G401.6 (cell line): ENCODE results near the gene NPR3.

Experiments used
- FAIRE-seq: peaks from 2 replicates; lab custom pipeline; 2012; peaks lifted over from hg19 to GRCh38; lab: Jason Lieb, UNC

NPR3 gene

GRCh38 chr5:32712481-32713360 is 1.6 kb downstream of the NPR3 start:
- FAIRE-seq, result no peak

GRCh38 chr5:32713361-32713769 is 2.2 kb downstream of the NPR3 start:
- FAIRE-seq, result no peak

- FAIRE-seq, result no peak
These were observed 2.8 kb downstream of the NPR3 start for GRCh38 chr5:32713770-32714381.

- FAIRE-seq, result no peak
These were observed 3.7 kb downstream of the NPR3 start for GRCh38 chr5:32714836-32715235.

GRCh38 chr5:32720300-32720699 is 9.2 kb downstream of the NPR3 start:
- no peak for FAIRE-seq

- FAIRE-seq, result no peak
These were observed 10.5 kb downstream of the NPR3 start for GRCh38 chr5:32721626-32722025.

GRCh38 chr5:32722957-32723356 is 11.8 kb downstream of the NPR3 start:
- no peak for FAIRE-seq

GRCh38 chr5:32724526-32724925 is 13.4 kb downstream of the NPR3 start:
- FAIRE-seq, result no peak

- no peak for FAIRE-seq
These were observed 15.0 kb downstream of the NPR3 start for GRCh38 chr5:32726086-32726557.

GRCh38 chr5:32729651-32730050 is 18.5 kb downstream of the NPR3 start:
- no peak for FAIRE-seq

GRCh38 chr5:32733590-32734340 is 22.6 kb downstream of the NPR3 start:
- FAIRE-seq, result no peak

- FAIRE-seq, result no peak
These were observed 23.8 kb downstream of the NPR3 start for GRCh38 chr5:32734827-32735378.

- FAIRE-seq, result no peak
These were observed 24.4 kb downstream of the NPR3 start for GRCh38 chr5:32735512-32735911.

GRCh38 chr5:32736842-32737241 is 25.7 kb downstream of the NPR3 start:
- FAIRE-seq, result no peak

GRCh38 chr5:32740651-32741050 is 29.5 kb downstream of the NPR3 start:
- FAIRE-seq, result no peak

GRCh38 chr5:32745317-32745716 is 34.2 kb downstream of the NPR3 start:
- no peak for FAIRE-seq

- no peak for FAIRE-seq
These were observed 41.3 kb downstream of the NPR3 start for GRCh38 chr5:32752411-32752810.

- no peak for FAIRE-seq
These were observed 41.9 kb downstream of the NPR3 start for GRCh38 chr5:32753051-32753450.

GRCh38 chr5:32753765-32754164 is 42.6 kb downstream of the NPR3 start:
- FAIRE-seq, result no peak

GRCh38 chr5:32754284-32754683 is 43.2 kb downstream of the NPR3 start:
- no peak for FAIRE-seq

GRCh38 chr5:32760091-32760509 is 49.0 kb downstream of the NPR3 start:
- no peak for FAIRE-seq

GRCh38 chr5:32765266-32765665 is 54.1 kb downstream of the NPR3 start:
- FAIRE-seq, result no peak
